Ishikawa (cell line): ENCODE data around the gene ZNF592.

ENCODE experiments used
- CEBPB ChIP-seq: IDR thresholded peaks from 2 replicates; pipeline ENCODE4 v1.6.1; 2012
- CREB1 ChIP-seq: IDR thresholded peaks from 2 replicates; pipeline ENCODE4 v1.6.1; 2012; ENCODE audit warnings: low read depth
- EGR1 ChIP-seq: IDR thresholded peaks from 2 replicates; pipeline ENCODE4 v1.6.1; 2012
- EP300 ChIP-seq: IDR thresholded peaks from 2 replicates; pipeline ENCODE4 v1.6.1; 2012; ENCODE audit warnings: borderline replicate concordance
- FOXM1 ChIP-seq: IDR thresholded peaks from 2 replicates; pipeline ENCODE4 v1.6.1; 2012; ENCODE audit warnings: low read depth, borderline replicate concordance
- MAX ChIP-seq: IDR thresholded peaks from 2 replicates; pipeline ENCODE4 v1.6.1; 2012
- NFIC ChIP-seq: IDR thresholded peaks from 2 replicates; pipeline ENCODE4 v1.6.1; 2012
- RAD21 ChIP-seq: IDR thresholded peaks from 2 replicates; pipeline ENCODE4 v1.6.1; 2012; ENCODE audit warnings: low read depth
- REST ChIP-seq: IDR thresholded peaks from 2 replicates; pipeline ENCODE4 v1.6.1; 2012; ENCODE audit warnings: low read depth, mild to moderate bottlenecking
- TAF1 ChIP-seq: IDR thresholded peaks from 2 replicates; pipeline ENCODE4 v1.6.1; 2012; ENCODE audit warnings: low read depth, mild to moderate bottlenecking
- TCF12 ChIP-seq: IDR thresholded peaks from 2 replicates; pipeline ENCODE4 v1.6.1; 2012; ENCODE audit warnings: low read depth
- TEAD4 ChIP-seq: IDR thresholded peaks from 2 replicates; pipeline ENCODE4 v1.6.1; 2012
- USF1 ChIP-seq: IDR thresholded peaks from 2 replicates; pipeline ENCODE4 v1.6.1; 2012
- YY1 ChIP-seq: IDR thresholded peaks from 2 replicates; pipeline ENCODE4 v1.6.1; 2012; ENCODE audit warnings: low read depth

GRCh38 chr15:84835661-84836337 is 87.4 kb downstream of the ZNF592 start:
- TF ChIP-seq TCF12 (no peak), CEBPB (no peak), EGR1 (no peak), YY1 (no peak), USF1 (no peak), REST (no peak), TAF1 (no peak), RAD21 (no peak), MAX (no peak), TEAD4 (no peak), NFIC (no peak), FOXM1 (no peak), EP300 (no peak), CREB1 (no peak)
